DOHH2 (cell line): ENCODE measurements around the gene PRSS56.

Source experiments
- H3F3A ChIP-seq: fragments of 200-600 bp; sonication (generic), shearing (Covaris generic); 2 replicates; pipeline ENCODE4 v1.6.0; 2016; ENCODE audit warnings: antibody characterized with exemption, mild to moderate bottlenecking; ENCODE audit not compliant: control insufficient read depth, insufficient read depth
- H3K27ac ChIP-seq: fragments of 200-600 bp; sonication (generic); 2 replicates; pipeline ENCODE4 v1.5.1; 2014; ENCODE audit warnings: low read depth, mild to moderate bottlenecking, low read length, moderate library complexity
- H3K27me3 ChIP-seq: fragments of 200-600 bp; sonication (generic); 2 replicates; pipeline ENCODE4 v1.6.1; 2014; ENCODE audit warnings: mild to moderate bottlenecking, low read length, mixed read lengths; ENCODE audit not compliant: control insufficient read depth
- H3K36me3 ChIP-seq: fragments of 200-600 bp; sonication (generic); 2 replicates; pipeline ENCODE4 v1.6.1; 2014; ENCODE audit warnings: mild to moderate bottlenecking, low read length, moderate library complexity, mixed read lengths; ENCODE audit not compliant: control insufficient read depth
- H3K4me1 ChIP-seq: fragments of 200-600 bp; sonication (generic); 2 replicates; pipeline ENCODE4 v1.6.1; 2014; ENCODE audit warnings: mild to moderate bottlenecking, low read length, mixed read lengths; ENCODE audit not compliant: control insufficient read depth
- H3K4me2 ChIP-seq: fragments of 200-600 bp; sonication (generic); 2 replicates; pipeline ENCODE4 v1.6.0; 2014; ENCODE audit warnings: mild to moderate bottlenecking, low read length, moderate library complexity
- H3K4me3 ChIP-seq: fragments of 200-600 bp; sonication (generic); 2 replicates; pipeline ENCODE4 v1.5.1; 2014; ENCODE audit warnings: mild to moderate bottlenecking, low read length, mixed read lengths
- H3K79me2 ChIP-seq: fragments of 200-600 bp; sonication (generic); 2 replicates; pipeline ENCODE4 v1.6.1; 2014; ENCODE audit warnings: mild to moderate bottlenecking, low read length, mixed read lengths; ENCODE audit not compliant: control insufficient read depth
- H3K9me2 ChIP-seq: fragments of 200-600 bp; sonication (generic); replicated peaks from 2 replicates; pipeline ENCODE4 v1.6.1; 2014; ENCODE audit warnings: mild to moderate bottlenecking, low read length, mixed read lengths; ENCODE audit not compliant: control insufficient read depth
- H3K9me3 ChIP-seq: fragments of 200-600 bp; sonication (generic); 2 replicates; pipeline ENCODE4 v1.6.1; 2014; ENCODE audit warnings: antibody characterized with exemption, low read length, mixed read lengths; ENCODE audit not compliant: control insufficient read depth, insufficient read depth
- H4K20me1 ChIP-seq: fragments of 200-600 bp; sonication (generic); 2 replicates; pipeline ENCODE4 v1.6.0; 2014; ENCODE audit warnings: low read depth, mild to moderate bottlenecking, antibody characterized with exemption, low read length, moderate library complexity; ENCODE audit not compliant: control insufficient read depth, insufficient read depth
- CTCF ChIP-seq: fragments of 200-600 bp; sonication (generic); IDR thresholded peaks from one replicate; pipeline ENCODE4 v1.5.1; 2014; ENCODE audit warnings: antibody characterized with exemption, mild to moderate bottlenecking, low read depth, low read length; ENCODE audit not compliant: poor library complexity, severe bottlenecking
- EZH2phosphoT487 ChIP-seq: fragments of 200-600 bp; sonication (generic); IDR thresholded peaks from 2 replicates; pipeline ENCODE4 v1.6.1; 2017; ENCODE audit warnings: borderline replicate concordance, mild to moderate bottlenecking, antibody characterized with exemption, low read length, moderate library complexity, mixed read lengths

Gene PRSS56

DNA sequence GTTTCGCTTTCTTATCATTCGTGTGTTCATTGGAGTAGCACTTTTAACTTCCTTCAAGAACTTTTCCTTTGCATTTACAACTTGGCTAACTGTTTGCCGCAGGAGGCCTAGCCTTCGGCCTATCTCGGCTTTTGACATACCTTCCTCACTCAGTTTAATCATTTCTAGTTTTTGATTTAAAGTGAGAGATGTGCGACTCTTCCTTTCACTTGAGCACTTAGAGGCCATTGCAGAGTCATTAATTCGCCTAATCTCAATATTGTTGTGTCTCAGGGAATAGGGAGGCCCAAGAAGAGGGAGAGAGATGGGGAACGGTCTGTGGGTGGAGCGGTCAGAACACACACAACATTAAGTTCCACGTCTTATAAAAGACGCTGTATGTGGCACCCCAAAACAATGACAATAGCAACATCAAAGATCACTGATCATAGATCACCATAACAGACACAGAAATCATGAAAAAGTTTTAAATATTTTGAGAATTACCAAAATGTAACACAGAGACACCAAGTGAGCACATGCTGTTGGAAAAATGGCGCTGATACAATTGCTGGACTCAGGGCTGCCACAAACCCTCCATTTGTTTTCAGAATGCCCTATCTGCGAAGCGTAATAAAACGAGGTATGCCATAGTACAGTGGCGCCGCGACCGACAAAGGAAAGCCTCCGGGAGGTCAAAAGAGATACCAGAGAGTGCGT is 29.6 kb downstream of the PRSS56 start:
- no peaks in the 10 kb centered on the region for H3F3A ChIP-seq
- no peaks in the 10 kb centered on the region for H3K9me3 ChIP-seq
- peaks cover 28% of the 10 kb centered on the region for H3K4me1 ChIP-seq
- TF ChIP-seq EZH2phosphoT487: no peak
- TF ChIP-seq CTCF: no peak
- no peaks in the 10 kb centered on the region for H3K27me3 ChIP-seq
- peak overlapping the region; percentile 81 for H3K4me2 ChIP-seq
- H3K27ac ChIP-seq: peak overlapping the region; percentile 80
- H4K20me1 ChIP-seq: 0 out of 2 replicates have a peak, but pooled peaks cover 6% of the 10 kb centered on the region
- peaks cover 64% of the 10 kb centered on the region for H3K36me3 ChIP-seq
- H3K4me3 ChIP-seq: peak overlapping the region; percentile 100
- peaks cover 94% of the 10 kb centered on the region for H3K79me2 ChIP-seq
- no peaks in the 10 kb centered on the region for H3K9me2 ChIP-seq

DNA sequence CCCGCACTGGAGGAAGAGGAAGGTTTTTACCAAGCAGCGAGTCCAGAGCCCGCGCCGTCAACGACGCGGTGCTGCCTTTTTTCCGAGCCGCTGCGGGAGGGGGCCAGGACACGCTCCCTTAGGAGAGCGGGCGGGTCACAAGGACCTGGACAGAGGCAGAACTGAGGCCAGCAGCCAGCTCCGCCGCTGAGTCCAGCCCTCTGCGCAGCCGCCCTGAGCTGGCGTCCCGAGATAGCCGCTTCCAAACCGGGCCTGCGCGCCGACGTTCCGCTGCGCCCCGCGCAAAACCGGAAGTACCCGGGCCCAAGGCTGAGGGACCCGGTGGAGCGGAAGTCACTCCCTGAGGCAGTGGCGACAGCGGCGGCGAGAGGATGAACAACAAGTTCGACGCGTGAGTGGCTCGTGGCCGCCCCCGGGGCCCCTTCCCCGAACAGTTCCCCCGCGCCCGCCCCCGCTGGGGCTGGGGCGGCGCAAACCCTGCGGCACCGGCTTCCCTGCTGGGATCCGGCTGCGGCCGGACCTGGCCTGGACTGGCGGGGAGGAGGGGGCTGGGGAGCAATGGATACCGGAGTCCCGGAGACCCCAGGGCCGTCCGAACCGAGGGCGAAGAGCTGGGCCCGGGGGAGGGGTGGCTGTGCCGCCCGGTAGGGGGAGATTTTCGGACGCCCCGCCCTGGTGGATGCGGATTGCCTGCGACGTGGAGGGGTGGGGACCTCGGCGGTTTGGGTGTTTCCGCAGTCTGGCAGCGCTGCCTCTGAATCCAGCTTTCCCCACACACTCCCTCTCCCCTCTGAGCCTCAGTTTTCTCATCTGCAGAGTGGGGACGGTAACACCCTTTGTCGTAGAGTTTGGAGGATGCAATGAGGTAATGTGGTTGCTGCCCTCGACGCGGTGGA is 30.4 kb downstream of the PRSS56 start, which contains the start of the genes EIF4E2 and TIGD1:
EIF4E2 (plus strand) TSS at position 336 of the 896 bp plus-strand sequence; CDS start at position 372, 36 bp downstream.
TIGD1 (minus strand) TSS at position 204 of the 896 bp plus-strand sequence. CDS start 675 bp downstream, outside the sequence.
- Histone ChIP-seq H3K9me2 (no peaks in the 10 kb centered on the region), H3K9me3 (no peaks in the 10 kb centered on the region), H3K79me2 (peaks cover 99% of the 10 kb centered on the region), H3K27me3 (no peaks in the 10 kb centered on the region), H3K27ac (peak within 1 kb of the TSS; percentile 80), H4K20me1 (0 out of 2 replicates have a peak, but pooled peaks cover 6% of the 10 kb centered on the region), H3F3A (no peaks in the 10 kb centered on the region), H3K4me2 (peak within 1 kb of the TSS; percentile 81), H3K4me1 (peaks cover 28% of the 10 kb centered on the region), H3K4me3 (peak within 1 kb of the TSS; percentile 100), H3K36me3 (peaks cover 69% of the 10 kb centered on the region)
- no peak for TF ChIP-seq EZH2phosphoT487
- TF ChIP-seq CTCF: peak; percentile 46

DNA sequence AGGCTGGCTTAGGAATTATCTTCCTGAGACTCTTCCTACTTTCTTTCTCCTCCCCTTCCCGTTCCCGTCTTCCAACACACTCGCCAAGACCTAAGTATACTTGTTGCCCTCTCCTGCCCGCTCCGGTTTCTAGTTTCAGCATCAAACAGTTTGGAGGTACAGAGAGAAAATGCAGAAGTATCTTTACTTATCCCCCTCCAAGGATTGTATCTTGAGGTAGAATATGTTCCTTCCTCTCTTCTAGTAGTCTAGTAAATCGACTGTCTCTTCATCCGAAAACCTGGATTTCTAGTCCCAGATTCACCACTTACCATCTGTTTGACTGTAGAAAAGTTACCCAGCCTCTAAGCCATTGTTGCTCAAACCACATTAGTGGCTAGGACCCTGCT is 31.1 kb downstream of the PRSS56 start:
- Histone ChIP-seq H3K27ac (peak overlapping the region; percentile 80), H3K27me3 (no peaks in the 10 kb centered on the region), H3F3A (no peaks in the 10 kb centered on the region), H3K79me2 (peaks cover 97% of the 10 kb centered on the region), H3K4me3 (peak overlapping the region; percentile 100), H3K9me3 (no peaks in the 10 kb centered on the region), H4K20me1 (0 out of 2 replicates have a peak, but pooled peaks cover 6% of the 10 kb centered on the region), H3K36me3 (peaks cover 70% of the 10 kb centered on the region), H3K9me2 (no peaks in the 10 kb centered on the region), H3K4me2 (peak overlapping the region; percentile 81), H3K4me1 (peaks cover 28% of the 10 kb centered on the region)
- TF ChIP-seq CTCF (no peak), EZH2phosphoT487 (no peak)
